Ovary (tissue), 9 donors: ENCODE data around the gene C5AR2. TPM values are rescaled to one million over a fixed set of nuclear protein-coding genes. Genes with fewer than 3 reads are reported as not detected.
"Not testable (repeated sequence)": the region's sequence is repeated elsewhere in the genome, so short reads cannot be mapped to it uniquely, and the experiment has no call there.

ENCODE experiments used
- DNase-seq, 5 donors: peaks; one replicate each; pipeline ENCODE4 v3.0.0-alpha.2; 2019 to 2020
- H3K27ac ChIP-seq, 2 donors: fragments of 200-600 bp; one replicate each; pipeline versions ENCODE4 v1.5.1 to v1.8.0; 2019 to 2022
- H3K27me3 ChIP-seq: fragments of 200-600 bp; one replicate; pipeline ENCODE4 v1.8.0; 2022
- H3K36me3 ChIP-seq: fragments of 200-600 bp; sonication (generic); one replicate; pipeline ENCODE4 v1.5.1; 2019
- H3K4me1 ChIP-seq: one replicate; pipeline ENCODE4 v1.8.1; 2013; ENCODE audit warnings: mild to moderate bottlenecking, moderate library complexity; ENCODE audit not compliant: insufficient read depth
- H3K4me3 ChIP-seq: fragments of 200-600 bp; sonication (generic); one replicate; pipeline ENCODE4 v1.5.1; 2017
- H3K9me3 ChIP-seq, 2 donors: fragments of 200-600 bp in 1 of 2; sonication (generic) in 1 of 2; one replicate each; pipeline versions ENCODE4 v1.5.1 to v1.8.1; 2013 to 2019; ENCODE audit warnings: mild to moderate bottlenecking in 1 of 2, moderate library complexity in 1 of 2
- CTCF ChIP-seq, 3 donors: fragments of 450-650 bp in 2 of 3; fragments of 200-600 bp in 1 of 3; IDR thresholded peaks; one replicate each; pipeline versions ENCODE4 v1.5.1 to v1.8.0; 2016 to 2022; ENCODE audit warnings: antibody characterized with exemption in 3 of 3, mild to moderate bottlenecking in 1 of 3
- EP300 ChIP-seq: sonication (generic); formaldehyde crosslinking; IDR thresholded peaks from one replicate; pipeline ENCODE4 v1.6.1; 2017; ENCODE audit warnings: antibody characterized with exemption
- POLR2A ChIP-seq: fragments of 450-650 bp; IDR thresholded peaks from one replicate; pipeline ENCODE4 v1.6.1; 2017; ENCODE audit warnings: antibody characterized with exemption, mild to moderate bottlenecking, moderate library complexity
- WGBS, 3 donors: extraction: QIAGEN DNeasy Blood & Tissue Kit in 1 of 3; methylation state at CpG; one replicate each; pipeline versions ENCODE4 v1.1.5 to v1.1.7; 2013 to 2017; 5-methylcytosine and 5-hydroxymethylcytosine counted together
- intact Hi-C, 4 donors: fragments of 100-400 bp; cut with DNase I; formaldehyde crosslinking; loops; one replicate each; pipeline versions ENCODE4 v1.11.0 to v1.15.1; 2022 to 2023
- polyA plus RNA-seq, 2 donors: library from polyadenylated mRNA; stranded (reverse); fragments of 200-250 nt in 1 of 2; fragments of 350-450 nt in 1 of 2; fragmentation: Illumina TruSeq in 1 of 2; extraction: RNeasy Lipid Tissue Mini Kit (QIAGEN cat#74804) in 1 of 2; gene quantifications; one replicate each; pipeline ENCODE4 v1.2.3, GENCODE V29; 2013 to 2014
- total RNA-seq, 7 donors: library from RNA; depleted of rRNA in 2 of 7; stranded (reverse); fragments of >200 nt in 2 of 7; fragmentation: NEBNext Ultra II Directional in 3 of 7; extraction: Animal tissue kit (Norgen Biotek cat#: 25700) in 3 of 7; gene quantifications; one replicate each; pipeline versions ENCODE4 v1.1.0 to v1.2.4, GENCODE V29; 2016 to 2023
- donor health status: DM: no; HTN: no; CAD: no; lungs with moderate emphysema.
- donor health status: DM: no; HTN: no; CAD: no.
- donor health status: Bipolar disorder and iron deficiency.
- donor health status: DM: yes; HTN: yes; CAD: no.
- donor health status: DM: no; HTN: no; CAD: no.
- donor health status: DM: yes; HTN: yes; CAD: no.

The C5AR2 gene
- total and polyA plus RNA-seq, 9 donors = 0.41 to 3.9 (median 1.2) TPM

- WGBS, 3 donors = 85 to 91% (median 88%) methylated on average over 1 of the region's 1 CpG
- H3K27me3 ChIP-seq = no peaks in the 10 kb centered on the region
- intact Hi-C loops = no loop called here
- DNase-seq = no peak
- no peak overlapping the region for H3K27ac ChIP-seq
- TF ChIP-seq CTCF (IDR thresholded peaks at IDR 0.05) (no peak), POLR2A (no peak), EP300 (no peak)
- no peaks in the 10 kb centered on the region for H3K9me3 ChIP-seq
- no peak overlapping the region for H3K4me3 ChIP-seq
- no peaks in the 10 kb centered on the region for H3K36me3 ChIP-seq
- no peaks in the 10 kb centered on the region for H3K4me1 ChIP-seq
Observed at GRCh38 chr19:47344425-47344824, 12.4 kb downstream of the C5AR2 start.

- H3K9me3 ChIP-seq, intact Hi-C loops, H3K27me3 ChIP-seq, H3K4me3 ChIP-seq, H3K36me3 ChIP-seq, H3K27ac ChIP-seq, DNase-seq, H3K4me1 ChIP-seq: not testable (repeated sequence)
- 89 to 92% (median 92%) methylated on average over 6 of the region's 6 CpGs for WGBS, 3 donors
Observed at GRCh38 chr19:47346024-47346423, 14.0 kb downstream of the C5AR2 start.

GRCh38 chr19:47348819-47349795 is 17.1 kb downstream of the C5AR2 start, which contains the start of gene DHX34:
TSS of gene DHX34 (plus strand) at chr19:47349315. CDS start at chr19:47353031, 3,716 bp downstream.
- Histone ChIP-seq H3K36me3 (no peaks in the 10 kb centered on the region), H3K27me3 (no peaks in the 10 kb centered on the region), H3K4me3 (peak within 1 kb of the TSS; percentile 81), H3K9me3 (no peaks in the 10 kb centered on the region), H3K4me1 (peaks cover 4% of the 10 kb centered on the region), H3K27ac (peak within 1 kb of the TSS in 1 of 2 donors; percentile 62)
- DNase-seq = peak; percentile 98 to 100 (median 99)
- peak; percentile 67 for TF ChIP-seq POLR2A
- TF ChIP-seq CTCF (IDR thresholded peaks at IDR 0.05) = peak; percentile 98 to 100 (median 100)
- no peak for TF ChIP-seq EP300
- intact Hi-C loops = no loop called here
- WGBS, 3 donors = 1 to 2% (median 2%) methylated on average over 63 of the region's 63 CpGs

- H3K27ac ChIP-seq = no peak overlapping the region
- no peaks in the 10 kb centered on the region for H3K9me3 ChIP-seq
- peaks cover 4% of the 10 kb centered on the region for H3K4me1 ChIP-seq
- WGBS, 3 donors = 87 to 89% (median 88%) methylated on average over 6 of the region's 6 CpGs
- no peak for DNase-seq
- H3K27me3 ChIP-seq = no peaks in the 10 kb centered on the region
- H3K36me3 ChIP-seq = no peaks in the 10 kb centered on the region
- H3K4me3 ChIP-seq = no peak overlapping the region
- intact Hi-C loops = no loop called here
- TF ChIP-seq EP300 (no peak), CTCF (IDR thresholded peaks at IDR 0.05) (no peak), POLR2A (no peak)
Observed at GRCh38 chr19:47350630-47351029, 18.7 kb downstream of the C5AR2 start.

- no peak overlapping the region for H3K4me3 ChIP-seq
- WGBS, 3 donors = 80 to 86% (median 82%) methylated on average over 3 of the region's 3 CpGs
Observed at GRCh38 chr19:47351548-47351947, 19.6 kb downstream of the C5AR2 start.

More at GRCh38 chr19:47351548-47351947, 19.6 kb downstream of the C5AR2 start:
- Histone ChIP-seq H3K36me3 (no peaks in the 10 kb centered on the region), H3K4me1 (peaks cover 4% of the 10 kb centered on the region), H3K27ac (no peak overlapping the region), H3K27me3 (no peaks in the 10 kb centered on the region), H3K9me3 (no peaks in the 10 kb centered on the region)
- intact Hi-C loops = no loop called here
- DNase-seq = no peak
- TF ChIP-seq POLR2A (no peak), CTCF (IDR thresholded peaks at IDR 0.05) (no peak), EP300 (no peak)
